Common myeloid progenitor, CD34-positive (primary cell): ENCODE data around the gene PRKCZ.

Experiments
- CTCF ChIA-PET: fragments of 350-600 bp; sonication (Branson Sonifier 250); formaldehyde crosslinking; loops from one replicate; lab custom pipeline; 2021; ENCODE audit warnings: antibody characterized with exemption; lab: Charles Lee
- POLR2A ChIA-PET: fragments of 350-600 bp; sonication (Branson Sonifier 250); formaldehyde crosslinking; loops from one replicate; lab custom pipeline; 2021; ENCODE audit warnings: antibody characterized with exemption; lab: Charles Lee
- DNase-seq, 3 donors: peaks; one replicate each; pipeline versions ENCODE4 v3.0.0 to v3.0.0-alpha.2; 2013
- H3K27ac ChIP-seq, 2 experiments: 1 replicate in 1 of 2; 2 replicates in 1 of 2; pipeline ENCODE4 v1.7.0; 2013; ENCODE audit warnings: inconsistent platforms in 2 of 2, low read length in 2 of 2, mild to moderate bottlenecking in 2 of 2, low read depth in 1 of 2, moderate library complexity in 1 of 2; ENCODE audit not compliant: severe bottlenecking in 2 of 2, insufficient read depth in 1 of 2, poor library complexity in 1 of 2
- H3K27me3 ChIP-seq, 5 experiments: replicated peaks in 2 of 5; 1 replicate in 3 of 5; 2 replicates in 2 of 5; pipeline versions ENCODE4 v1.6.1 to v1.7.0; 2013; ENCODE audit warnings: low read length in 4 of 5, mild to moderate bottlenecking in 2 of 5, moderate library complexity in 2 of 5, inconsistent platforms in 1 of 5; ENCODE audit not compliant: insufficient read depth in 5 of 5, control insufficient read depth in 4 of 5
- H3K36me3 ChIP-seq, 4 experiments: 1 replicate in 2 of 4; 2 replicates in 2 of 4; pipeline versions ENCODE4 v1.6.1 to v1.7.0; 2013; ENCODE audit warnings: low read length in 3 of 4, control low read depth in 1 of 4, mild to moderate bottlenecking in 1 of 4; ENCODE audit not compliant: control insufficient read depth in 4 of 4, insufficient read depth in 4 of 4
- H3K4me1 ChIP-seq, 4 experiments: 1 replicate in 3 of 4; 2 replicates in 1 of 4; pipeline versions ENCODE4 v1.6.1 to v1.7.1; 2013; ENCODE audit warnings: low read length in 3 of 4, mild to moderate bottlenecking in 3 of 4, control low read depth in 1 of 4, inconsistent platforms in 1 of 4, moderate library complexity in 1 of 4; ENCODE audit not compliant: control insufficient read depth in 4 of 4, insufficient read depth in 4 of 4; ENCODE audit errors: control extremely low read depth in 1 of 4
- H3K4me3 ChIP-seq, 7 experiments: 1 replicate in 4 of 7; 2 replicates in 3 of 7; pipeline versions ENCODE4 v1.5.1 to v1.7.0; 2013; ENCODE audit warnings: mild to moderate bottlenecking in 7 of 7, low read length in 6 of 7, moderate library complexity in 6 of 7, inconsistent platforms in 2 of 7, low read depth in 2 of 7, control low read depth in 1 of 7; ENCODE audit not compliant: insufficient read depth in 4 of 7, control insufficient read depth in 1 of 7; ENCODE audit errors: extremely low read depth in 1 of 7
- H3K9me3 ChIP-seq, 5 experiments: 1 replicate in 4 of 5; 2 replicates in 1 of 5; pipeline versions ENCODE4 v1.6.1 to v1.7.1; 2013; ENCODE audit warnings: low read length in 4 of 5, mild to moderate bottlenecking in 2 of 5, inconsistent platforms in 1 of 5, low read depth in 1 of 5, moderate library complexity in 1 of 5; ENCODE audit not compliant: control insufficient read depth in 4 of 5, insufficient read depth in 2 of 5; ENCODE audit errors: control extremely low read depth in 1 of 5
- WGBS: methylation state at CpG from one replicate; pipeline ENCODE4 v1.1.5; 2013; ENCODE audit not compliant: insufficient coverage; 5-methylcytosine and 5-hydroxymethylcytosine counted together

PRKCZ gene

GRCh38 chr1:2184531-2184930, 134.3 kb downstream of the PRKCZ start:
- Histone ChIP-seq H3K4me3 (no peak overlapping the region), H3K27me3 (no peaks in the 10 kb centered on the region), H3K36me3 (peaks cover 0 to 40% (median 7%) of the 10 kb centered on the region in 4 experiments), H3K4me1 (peaks cover 0 to 10% (median 3%) of the 10 kb centered on the region in 4 experiments), H3K27ac (no peak overlapping the region), H3K9me3 (no peaks in the 10 kb centered on the region)
- 95% methylated on average over 18 of the region's 18 CpGs for WGBS
- ChIA-PET CTCF (interaction anchor here (1.6 to 2.8 kb wide), 2 partner anchors 10 to 197 kb away, joined by 4 to 10 read pairs; no protein-coding TSS in a partner anchor), POLR2A (no interaction called here)
- no peak for DNase-seq

DNA sequence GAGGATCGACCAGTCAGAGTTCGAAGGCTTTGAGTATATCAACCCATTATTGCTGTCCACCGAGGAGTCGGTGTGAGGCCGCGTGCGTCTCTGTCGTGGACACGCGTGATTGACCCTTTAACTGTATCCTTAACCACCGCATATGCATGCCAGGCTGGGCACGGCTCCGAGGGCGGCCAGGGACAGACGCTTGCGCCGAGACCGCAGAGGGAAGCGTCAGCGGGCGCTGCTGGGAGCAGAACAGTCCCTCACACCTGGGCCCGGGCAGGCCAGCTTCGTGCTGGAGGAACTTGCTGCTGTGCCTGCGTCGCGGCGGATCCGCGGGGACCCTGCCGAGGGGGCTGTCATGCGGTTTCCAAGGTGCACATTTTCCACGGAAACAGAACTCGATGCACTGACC, 134.7 kb downstream of the PRKCZ start:
- no peak overlapping the region for H3K4me3 ChIP-seq
- peaks cover 0 to 40% (median 7%) of the 10 kb centered on the region in 4 experiments for H3K36me3 ChIP-seq
- H3K27me3 ChIP-seq = no peaks in the 10 kb centered on the region
- H3K4me1 ChIP-seq = peaks cover 0 to 13% (median 7%) of the 10 kb centered on the region in 4 experiments
- 97% methylated on average over 30 of the region's 33 CpGs for WGBS
- H3K27ac ChIP-seq = no peak overlapping the region
- CTCF ChIA-PET = interaction anchor here (1.6 to 2.8 kb wide), 2 partner anchors 10 to 197 kb away, joined by 4 to 10 read pairs; no protein-coding TSS in a partner anchor
- POLR2A ChIA-PET = no interaction called here
- no peak for DNase-seq
- H3K9me3 ChIP-seq = no peaks in the 10 kb centered on the region

DNA sequence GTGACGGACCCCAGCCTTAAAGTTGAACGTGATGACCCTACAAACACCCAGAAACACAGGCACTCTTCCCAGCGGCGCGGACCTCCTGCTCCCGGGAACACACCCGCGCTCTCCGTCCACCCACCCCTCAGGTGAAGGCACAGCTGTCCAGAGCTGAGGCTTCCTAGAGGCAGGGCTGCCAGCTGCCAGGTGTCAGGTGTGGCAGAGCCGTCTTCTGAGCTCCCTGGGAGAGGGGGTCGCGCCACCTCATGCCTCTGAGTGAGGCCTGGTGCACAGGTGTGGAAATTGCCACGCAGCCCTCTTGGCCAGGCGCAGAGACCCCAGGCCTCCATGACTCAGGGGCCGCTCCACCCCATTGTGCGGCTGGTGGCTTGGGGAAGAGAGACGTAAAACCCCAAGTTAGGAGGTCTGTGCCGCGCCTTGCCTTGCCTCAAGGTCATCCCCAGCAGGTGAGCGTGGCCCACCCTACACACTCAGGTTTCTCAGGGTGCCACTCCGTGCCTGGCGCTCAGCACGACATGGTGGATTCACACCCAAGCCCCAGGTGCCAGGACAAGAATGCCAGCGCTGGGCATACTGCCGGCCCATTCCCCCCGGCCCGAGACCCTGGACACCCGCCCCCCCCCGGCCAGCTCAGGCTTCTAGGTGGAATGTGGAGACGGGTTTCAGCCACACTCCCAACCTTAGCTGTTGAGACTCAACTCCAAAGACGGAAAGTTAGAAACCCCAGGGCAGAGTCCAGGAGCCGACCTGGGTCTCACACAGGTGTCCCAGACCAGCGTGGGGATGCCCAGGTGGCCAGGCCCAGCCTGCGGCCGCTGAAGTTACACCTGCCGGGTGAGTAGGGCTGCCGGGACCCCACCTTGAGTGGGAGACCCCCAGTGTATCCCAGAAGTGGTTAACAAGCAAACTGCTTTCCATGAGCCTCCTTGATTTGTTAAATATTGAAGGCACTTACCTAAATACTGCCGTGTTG, 136.0 kb downstream of the PRKCZ start:
- no peak overlapping the region for H3K4me3 ChIP-seq
- CTCF ChIA-PET = interaction anchor here (1.6 to 2.8 kb wide), 2 partner anchors 11 to 196 kb away, joined by 4 to 10 read pairs; no protein-coding TSS in a partner anchor
- H3K36me3 ChIP-seq = peaks cover 0 to 32% (median 5%) of the 10 kb centered on the region in 4 experiments
- 96% methylated on average over 34 of the region's 38 CpGs for WGBS
- H3K4me1 ChIP-seq = peaks cover 0 to 14% (median 10%) of the 10 kb centered on the region in 4 experiments
- no peaks in the 10 kb centered on the region for H3K27me3 ChIP-seq
- POLR2A ChIA-PET = no interaction called here
- no peak for DNase-seq
- H3K9me3 ChIP-seq = no peaks in the 10 kb centered on the region
- no peak overlapping the region for H3K27ac ChIP-seq

- DNase-seq = no peak
- CTCF ChIA-PET = interaction anchor here (1.1 kb wide), 1 partner anchor 13 kb away, joined by 3 read pairs; no protein-coding TSS in a partner anchor
- Histone ChIP-seq H3K4me3 (no peak overlapping the region), H3K9me3 (no peaks in the 10 kb centered on the region), H3K27ac (no peak overlapping the region), H3K4me1 (peaks cover 0 to 14% (median 10%) of the 10 kb centered on the region in 4 experiments), H3K27me3 (no peaks in the 10 kb centered on the region), H3K36me3 (peaks cover 0 to 31% (median 5%) of the 10 kb centered on the region in 4 experiments)
- POLR2A ChIA-PET = no interaction called here
- 100% methylated on average over 9 of the region's 9 CpGs for WGBS
Observed at GRCh38 chr1:2186901-2187300, 136.7 kb downstream of the PRKCZ start.

GRCh38 chr1:2187619-2188018, 137.4 kb downstream of the PRKCZ start:
- Histone ChIP-seq H3K4me3 (no peak overlapping the region), H3K36me3 (peaks cover 0 to 32% (median 4%) of the 10 kb centered on the region in 4 experiments), H3K4me1 (peaks cover 0 to 14% (median 10%) of the 10 kb centered on the region in 4 experiments), H3K27ac (no peak overlapping the region), H3K9me3 (no peaks in the 10 kb centered on the region), H3K27me3 (no peaks in the 10 kb centered on the region)
- ChIA-PET CTCF (interaction anchor here (1.0 to 1.1 kb wide), 2 partner anchors 13 to 128 kb away, joined by 3 read pairs; no protein-coding TSS in a partner anchor), POLR2A (no interaction called here)
- 96% methylated on average over 13 of the region's 13 CpGs for WGBS
- DNase-seq = no peak

DNA sequence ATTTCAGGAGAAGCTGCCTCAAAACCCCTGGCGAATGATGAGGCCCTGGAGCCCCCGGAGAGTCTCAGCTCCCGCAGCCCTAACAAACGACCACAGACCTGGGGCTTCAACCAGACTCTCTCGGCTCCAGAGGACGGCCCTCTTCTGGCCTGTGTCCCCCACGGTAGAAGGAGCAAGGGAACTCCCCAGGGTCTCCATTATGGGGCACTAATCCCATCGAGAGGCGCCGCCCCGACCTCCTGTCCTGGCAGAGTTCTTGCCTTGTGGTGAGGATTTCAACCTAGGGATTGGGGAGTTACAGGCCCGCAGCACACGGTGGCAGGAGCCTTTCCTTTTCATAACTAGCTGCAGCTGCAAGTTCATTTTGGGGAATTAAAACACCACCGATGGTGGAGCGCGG, 138.1 kb downstream of the PRKCZ start:
- Histone ChIP-seq H3K36me3 (peaks cover 0 to 32% (median 6%) of the 10 kb centered on the region in 4 experiments), H3K4me1 (peaks cover 0 to 16% (median 11%) of the 10 kb centered on the region in 4 experiments), H3K27ac (no peak overlapping the region), H3K27me3 (no peaks in the 10 kb centered on the region), H3K9me3 (no peaks in the 10 kb centered on the region), H3K4me3 (no peak overlapping the region)
- ChIA-PET CTCF (interaction anchor here (0.8 to 6.3 kb wide), 4 partner anchors 14 to 194 kb away, joined by 3 to 38 read pairs (median 3); no protein-coding TSS in a partner anchor), POLR2A (no interaction called here)
- WGBS = 98% methylated on average over 16 of the region's 16 CpGs
- DNase-seq = no peak
